Measurements from ENCODE around the gene MSI2.

MSI2 gene

GRCh38 chr17:57713140-57713539 is 456.8 kb downstream of the MSI2 start:
- no peak for DNase-seq

GRCh38 chr17:57714665-57715180 is 458.4 kb downstream of the MSI2 start:
- DNase-seq: no peak

- DNase-seq: no peak
Measured at GRCh38 chr17:57715981-57716380, 459.7 kb downstream of the MSI2 start.

GRCh38 chr17:57718878-57719277 is 462.6 kb downstream of the MSI2 start:
- DNase-seq: no peak

- no peak for DNase-seq
Measured at GRCh38 chr17:57720386-57721035, 464.2 kb downstream of the MSI2 start.

GRCh38 chr17:57721967-57722703 is 465.8 kb downstream of the MSI2 start:
- no peak for DNase-seq

GRCh38 chr17:57722704-57723043 is 466.4 kb downstream of the MSI2 start:
- DNase-seq: no peak

- DNase-seq: no peak
Measured at GRCh38 chr17:57723427-57724025, 467.2 kb downstream of the MSI2 start.

GRCh38 chr17:57724026-57724728 is 467.9 kb downstream of the MSI2 start:
- DNase-seq: no peak

GRCh38 chr17:57724729-57725125 is 468.4 kb downstream of the MSI2 start:
- no peak for DNase-seq

GRCh38 chr17:57726213-57726790 is 470.0 kb downstream of the MSI2 start:
- DNase-seq: no peak

- no peak for DNase-seq
Measured at GRCh38 chr17:57726838-57727237, 470.5 kb downstream of the MSI2 start.

- no peak for DNase-seq
Measured at GRCh38 chr17:57727630-57728175, 471.4 kb downstream of the MSI2 start.

GRCh38 chr17:57730026-57730701 is 473.8 kb downstream of the MSI2 start:
- DNase-seq: no peak

- DNase-seq: no peak
Measured at GRCh38 chr17:57732062-57732461, 475.7 kb downstream of the MSI2 start.

GRCh38 chr17:57733085-57733484 is 476.8 kb downstream of the MSI2 start:
- DNase-seq: no peak

Measured in CD4-positive, alpha-beta T cell treated with Interleukin-21 for 1 hour (primary cell).